WERI-Rb-1 (cell line): ENCODE measurements around the gene CCDC88A.
"Not testable (repeated sequence)": the region's sequence is repeated elsewhere in the genome, so short reads cannot be mapped to it uniquely, and the experiment has no call there.

Experiments
- DNase-seq: peaks from one replicate; pipeline ENCODE4 v3.0.0-alpha.2; 2020
- H3K27ac ChIP-seq: fragments of 250-450 bp; sonication (Bioruptor Pico); 2 replicates; pipeline ENCODE4 v1.5.1; 2020; ENCODE audit warnings: mild to moderate bottlenecking, moderate library complexity
- H3K27me3 ChIP-seq: fragments of 250-450 bp; sonication (Bioruptor Pico); 2 replicates; pipeline ENCODE4 v1.5.1; 2021; ENCODE audit warnings: mild to moderate bottlenecking, low read depth, moderate library complexity; ENCODE audit not compliant: insufficient read depth, severe bottlenecking
- H3K36me3 ChIP-seq: fragments of 250-450 bp; sonication (Bioruptor Pico); 2 replicates; pipeline ENCODE4 v1.5.1; 2020; ENCODE audit warnings: mild to moderate bottlenecking, moderate library complexity
- H3K4me3 ChIP-seq: 2 replicates; pipeline ENCODE4 v1.5.1; 2011; ENCODE audit warnings: low read depth, mild to moderate bottlenecking, control low read depth, low read length
- H3K9me3 ChIP-seq: fragments of 250-450 bp; sonication (Bioruptor Pico); 2 replicates; pipeline ENCODE4 v1.5.1; 2021; ENCODE audit warnings: mild to moderate bottlenecking, moderate library complexity; ENCODE audit not compliant: severe bottlenecking
- TF ChIP-seq, protein P1 (sequence below): IDR thresholded peaks from 2 replicates; pipeline ENCODE4 v1.5.1; 2011; ENCODE audit warnings: low read depth, mild to moderate bottlenecking, control low read depth, inconsistent platforms, low read length

The CCDC88A gene

DNA sequence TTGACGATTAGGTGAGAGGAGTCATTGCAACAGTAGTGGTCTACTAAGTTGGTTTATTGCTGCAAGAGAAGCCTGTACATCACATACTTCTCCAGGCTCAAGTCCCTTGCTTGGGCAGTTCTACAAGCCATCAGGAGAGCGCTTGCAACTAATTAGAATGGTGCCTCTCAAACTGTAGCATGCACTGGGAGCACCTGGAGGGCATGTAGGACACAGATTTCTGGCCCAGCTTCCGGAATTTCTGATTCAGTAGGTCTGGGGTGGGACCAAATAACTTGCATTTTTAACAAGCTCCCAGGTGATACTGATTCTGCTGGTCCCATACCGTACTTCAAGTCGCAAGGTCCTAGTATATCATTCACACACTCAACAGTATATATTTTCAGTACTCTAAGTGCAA, 34.5 kb upstream of the CCDC88A start:
- Histone ChIP-seq H3K27ac (no peak overlapping the region), H3K27me3 (no peaks in the 10 kb centered on the region), H3K4me3 (no peak overlapping the region), H3K9me3 (no peaks in the 10 kb centered on the region), H3K36me3 (no peaks in the 10 kb centered on the region)
- DNase-seq = no peak
- TF ChIP-seq, protein P1, sequence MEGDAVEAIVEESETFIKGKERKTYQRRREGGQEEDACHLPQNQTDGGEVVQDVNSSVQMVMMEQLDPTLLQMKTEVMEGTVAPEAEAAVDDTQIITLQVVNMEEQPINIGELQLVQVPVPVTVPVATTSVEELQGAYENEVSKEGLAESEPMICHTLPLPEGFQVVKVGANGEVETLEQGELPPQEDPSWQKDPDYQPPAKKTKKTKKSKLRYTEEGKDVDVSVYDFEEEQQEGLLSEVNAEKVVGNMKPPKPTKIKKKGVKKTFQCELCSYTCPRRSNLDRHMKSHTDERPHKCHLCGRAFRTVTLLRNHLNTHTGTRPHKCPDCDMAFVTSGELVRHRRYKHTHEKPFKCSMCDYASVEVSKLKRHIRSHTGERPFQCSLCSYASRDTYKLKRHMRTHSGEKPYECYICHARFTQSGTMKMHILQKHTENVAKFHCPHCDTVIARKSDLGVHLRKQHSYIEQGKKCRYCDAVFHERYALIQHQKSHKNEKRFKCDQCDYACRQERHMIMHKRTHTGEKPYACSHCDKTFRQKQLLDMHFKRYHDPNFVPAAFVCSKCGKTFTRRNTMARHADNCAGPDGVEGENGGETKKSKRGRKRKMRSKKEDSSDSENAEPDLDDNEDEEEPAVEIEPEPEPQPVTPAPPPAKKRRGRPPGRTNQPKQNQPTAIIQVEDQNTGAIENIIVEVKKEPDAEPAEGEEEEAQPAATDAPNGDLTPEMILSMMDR = no peak

DNA sequence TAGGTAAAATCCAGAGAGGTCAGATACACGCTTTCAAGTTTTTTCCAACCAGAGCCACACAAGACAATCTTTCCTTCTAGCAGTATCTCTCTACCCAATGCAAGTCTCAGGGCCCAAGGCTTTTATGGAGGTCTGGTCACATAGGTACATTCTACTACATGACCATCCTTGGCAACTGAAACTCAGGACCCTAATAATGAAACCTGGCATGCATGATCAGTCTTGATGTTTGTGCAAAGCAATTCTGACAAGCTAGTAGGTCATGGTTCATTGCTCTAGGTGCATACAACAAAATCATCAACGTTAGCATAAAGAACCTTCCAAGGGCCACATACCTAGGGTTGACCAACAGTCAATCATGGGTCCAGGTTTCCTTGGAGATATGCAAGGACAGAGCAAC, 33.2 kb upstream of the CCDC88A start:
- Histone ChIP-seq H3K9me3 (no peaks in the 10 kb centered on the region), H3K27me3 (no peaks in the 10 kb centered on the region), H3K4me3 (no peak overlapping the region), H3K27ac (no peak overlapping the region), H3K36me3 (no peaks in the 10 kb centered on the region)
- TF ChIP-seq, protein P1 = no peak
- no peak for DNase-seq

DNA sequence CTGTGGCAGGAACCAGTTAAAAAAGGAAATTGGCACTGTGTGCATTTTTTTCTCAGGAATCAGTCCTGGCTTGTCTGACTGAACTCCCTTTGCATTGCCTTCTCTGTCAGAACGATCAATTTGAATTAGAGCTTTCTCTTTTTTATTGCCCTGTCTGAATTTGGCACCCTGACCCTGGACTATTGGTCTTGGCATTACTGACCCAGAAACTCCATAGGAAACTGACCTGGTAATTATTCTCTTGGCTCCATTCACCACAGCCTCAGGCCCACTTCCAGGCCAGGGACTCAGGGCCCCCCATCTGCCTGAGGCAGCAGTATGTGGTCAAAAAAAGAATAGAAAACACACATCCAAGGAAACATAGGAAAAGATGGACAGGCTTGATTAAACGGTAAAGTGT, 32.0 kb upstream of the CCDC88A start:
- no peaks in the 10 kb centered on the region for H3K9me3 ChIP-seq
- H3K36me3 ChIP-seq = no peaks in the 10 kb centered on the region
- no peak overlapping the region for H3K4me3 ChIP-seq
- H3K27me3 ChIP-seq = no peaks in the 10 kb centered on the region
- no peak for DNase-seq
- H3K27ac ChIP-seq = no peak overlapping the region
- TF ChIP-seq, protein P1 = no peak

DNA sequence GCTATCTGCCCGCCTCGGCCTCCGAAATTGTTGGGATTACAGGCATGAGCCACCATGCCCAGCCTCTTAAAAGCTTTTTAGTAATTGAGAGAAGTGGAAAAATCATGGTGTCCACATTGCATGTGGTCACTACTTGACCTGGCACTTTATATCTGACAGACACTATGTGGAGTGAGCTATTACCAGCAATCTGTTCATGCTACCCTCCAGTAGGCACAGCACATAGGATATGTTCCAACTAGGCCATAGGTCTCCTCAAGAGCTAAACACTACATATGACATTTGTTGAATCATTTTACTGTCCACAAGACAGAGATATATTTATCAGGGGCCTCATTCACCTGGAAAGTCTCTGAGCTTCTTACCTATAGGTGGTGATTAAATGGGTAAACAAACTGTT, 30.4 kb upstream of the CCDC88A start:
- not testable (repeated sequence) for H3K27ac ChIP-seq, H3K27me3 ChIP-seq, H3K36me3 ChIP-seq, H3K4me3 ChIP-seq, DNase-seq, H3K9me3 ChIP-seq

DNA sequence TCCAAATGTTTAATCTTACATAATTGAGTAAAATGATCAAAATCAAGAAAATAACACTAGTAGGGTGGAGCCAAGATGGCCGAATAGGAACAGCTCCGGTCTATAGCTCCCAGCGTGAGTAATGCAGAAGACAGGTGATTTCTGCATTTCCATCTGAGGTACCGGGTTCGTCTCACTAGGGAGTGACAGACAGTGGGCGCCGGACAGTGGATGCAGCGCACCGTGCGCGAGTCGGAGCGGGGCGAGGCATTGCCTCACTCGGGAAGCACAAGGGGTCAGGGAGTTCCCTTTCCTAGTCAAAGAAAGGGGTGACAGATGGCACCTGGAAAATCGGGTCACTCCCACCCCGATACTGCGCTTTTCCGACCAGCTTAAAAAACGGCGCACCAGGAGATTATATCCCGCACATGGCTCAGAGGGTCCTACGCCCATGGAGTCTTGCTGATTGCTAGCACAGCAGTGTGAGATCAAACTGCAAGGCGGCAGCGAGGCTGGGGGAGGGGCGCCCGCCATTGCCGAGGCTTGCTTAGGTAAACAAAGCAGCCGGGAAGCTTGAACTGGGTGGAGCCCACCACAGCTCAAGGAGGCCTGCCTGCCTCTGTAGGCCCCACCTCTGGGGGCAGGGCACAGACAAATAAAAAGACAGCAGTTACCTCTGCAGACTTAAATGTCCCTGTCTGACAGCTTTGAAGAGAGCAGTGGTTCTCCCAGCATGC, 22.5 kb upstream of the CCDC88A start:
- not testable (repeated sequence) for H3K27me3 ChIP-seq, DNase-seq, H3K4me3 ChIP-seq, H3K9me3 ChIP-seq, H3K36me3 ChIP-seq, H3K27ac ChIP-seq

DNA sequence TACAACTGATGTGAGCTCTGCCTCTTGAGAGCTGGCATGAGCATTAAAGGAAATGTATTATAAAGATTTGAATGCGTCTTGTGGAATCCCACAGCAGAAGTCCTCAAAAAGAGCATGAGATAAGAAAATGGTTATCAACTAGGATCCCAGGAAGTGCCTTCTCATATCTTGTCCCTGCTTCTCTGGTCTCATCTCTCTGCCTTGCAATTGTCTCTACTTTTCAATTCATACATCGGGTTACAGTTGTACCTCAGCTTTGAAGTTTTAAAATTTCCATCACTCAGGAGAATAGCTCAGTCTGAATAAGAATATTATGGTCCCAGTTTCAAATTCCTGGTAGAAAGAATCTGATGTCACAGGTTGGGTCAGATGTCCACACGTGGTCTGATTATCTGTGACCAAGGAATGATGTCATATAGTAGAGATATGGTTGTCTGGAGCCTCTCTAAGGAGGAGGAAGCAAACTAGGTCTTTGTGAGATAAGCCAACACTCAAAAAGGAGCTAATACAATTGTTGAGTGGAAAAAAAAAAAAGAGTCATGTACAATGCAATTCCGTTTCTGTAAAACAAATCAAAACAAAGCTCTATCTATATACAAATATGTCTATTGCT, 21.7 kb upstream of the CCDC88A start:
- no peaks in the 10 kb centered on the region for H3K27me3 ChIP-seq
- H3K9me3 ChIP-seq = peaks cover 2% of the 10 kb centered on the region
- no peaks in the 10 kb centered on the region for H3K36me3 ChIP-seq
- no peak overlapping the region for H3K4me3 ChIP-seq
- H3K27ac ChIP-seq = no peak overlapping the region
- TF ChIP-seq, protein P1 = no peak
- no peak for DNase-seq

DNA sequence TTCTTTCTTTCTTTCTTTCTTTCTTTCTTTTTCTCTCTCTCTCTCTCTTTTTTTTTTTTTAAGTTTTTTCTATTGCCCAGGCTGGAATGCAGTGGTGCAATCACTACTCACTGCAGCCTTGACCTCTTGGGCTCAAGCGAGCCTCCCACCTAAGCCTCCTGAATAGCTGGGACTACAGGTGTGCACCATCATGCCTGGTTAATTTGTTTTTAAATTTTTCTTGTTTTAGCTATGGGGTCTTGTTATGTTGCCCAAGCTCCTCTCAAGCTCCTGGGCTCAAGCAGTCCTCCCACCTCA, 19.4 kb upstream of the CCDC88A start:
- no peak overlapping the region for H3K27ac ChIP-seq
- no peaks in the 10 kb centered on the region for H3K36me3 ChIP-seq
- no peak for DNase-seq
- no peak overlapping the region for H3K4me3 ChIP-seq
- H3K9me3 ChIP-seq = peaks cover 2% of the 10 kb centered on the region
- H3K27me3 ChIP-seq = no peaks in the 10 kb centered on the region
- TF ChIP-seq, protein P1 = no peak
